Middle frontal gyrus (tissue), 1 donor: Measurements from ENCODE around the gene GFOD1.
"Not testable (repeated sequence)": the region's sequence is repeated elsewhere in the genome, so short reads cannot be mapped to it uniquely, and the experiment has no call there.

ENCODE experiments used
- DNase-seq: peaks from one replicate; pipeline ENCODE4 v3.0.0-alpha.2; 2015; ENCODE audit warnings: low spot score; ENCODE audit errors: extremely low spot score

The GFOD1 gene

DNA sequence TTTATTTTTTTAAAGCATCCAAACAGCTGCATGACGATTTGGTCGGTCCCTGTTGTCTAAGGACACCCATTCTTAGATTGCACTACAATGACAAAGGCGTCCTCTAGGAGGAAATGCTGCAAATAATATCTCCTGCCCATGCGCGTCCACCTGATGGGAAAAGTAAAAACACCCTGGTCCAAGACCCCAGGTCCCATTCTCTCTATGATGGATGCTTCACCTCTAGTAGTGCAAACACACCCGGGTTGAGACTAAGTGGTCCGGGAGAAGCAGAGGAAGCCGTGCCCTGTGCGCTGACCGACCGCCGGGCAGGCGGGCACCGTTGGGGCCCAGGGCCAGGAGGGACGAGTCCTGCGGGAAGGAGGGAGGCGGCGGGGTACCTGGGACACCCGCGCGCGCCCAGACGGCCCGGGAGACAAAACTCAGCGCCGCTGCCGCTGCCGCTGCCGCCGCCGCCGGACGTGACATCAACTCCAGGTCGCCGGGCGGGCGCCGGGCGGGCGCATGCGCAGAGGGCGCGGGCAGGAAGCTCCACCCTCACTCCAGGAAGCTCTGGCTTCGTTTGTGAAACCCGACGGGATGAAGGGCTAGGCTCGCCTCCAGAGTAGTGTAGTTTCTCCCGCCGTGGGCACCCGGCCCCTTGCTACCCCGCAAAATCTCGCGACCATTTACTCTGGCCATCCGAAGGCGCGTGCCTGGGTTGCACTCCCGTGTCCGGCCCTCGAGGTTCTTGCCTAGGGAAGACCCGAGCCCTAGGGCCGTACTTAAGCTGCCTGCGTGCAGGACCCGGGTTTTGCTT is 159.1 kb downstream of the GFOD1 start, which contains the start of gene TBC1D7:
Gene TBC1D7 (minus strand): TSS at position 462 of the 799 bp plus-strand sequence. CDS start 1,639 bp downstream, outside the sequence.
- DNase-seq = peak; percentile 70

DNA sequence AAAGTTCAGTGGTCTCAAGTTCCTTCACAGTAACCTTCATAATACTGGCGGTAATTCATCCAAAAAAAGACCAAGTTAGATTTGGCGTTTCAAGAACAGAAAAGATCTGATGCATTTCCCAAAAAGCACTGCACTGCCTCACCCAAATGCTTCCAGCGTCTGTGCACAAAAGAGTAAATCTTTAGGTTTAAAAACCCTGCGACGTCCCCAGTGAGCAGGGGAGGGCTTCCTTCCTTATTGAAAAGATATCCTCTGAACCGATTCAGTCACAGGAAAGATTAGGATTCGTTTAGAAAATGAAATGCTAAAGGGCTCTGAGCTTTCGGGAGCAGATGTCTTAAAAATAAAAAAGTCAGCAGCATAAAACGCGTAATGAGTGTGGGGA is 159.7 kb downstream of the GFOD1 start:
- no peak for DNase-seq

DNA sequence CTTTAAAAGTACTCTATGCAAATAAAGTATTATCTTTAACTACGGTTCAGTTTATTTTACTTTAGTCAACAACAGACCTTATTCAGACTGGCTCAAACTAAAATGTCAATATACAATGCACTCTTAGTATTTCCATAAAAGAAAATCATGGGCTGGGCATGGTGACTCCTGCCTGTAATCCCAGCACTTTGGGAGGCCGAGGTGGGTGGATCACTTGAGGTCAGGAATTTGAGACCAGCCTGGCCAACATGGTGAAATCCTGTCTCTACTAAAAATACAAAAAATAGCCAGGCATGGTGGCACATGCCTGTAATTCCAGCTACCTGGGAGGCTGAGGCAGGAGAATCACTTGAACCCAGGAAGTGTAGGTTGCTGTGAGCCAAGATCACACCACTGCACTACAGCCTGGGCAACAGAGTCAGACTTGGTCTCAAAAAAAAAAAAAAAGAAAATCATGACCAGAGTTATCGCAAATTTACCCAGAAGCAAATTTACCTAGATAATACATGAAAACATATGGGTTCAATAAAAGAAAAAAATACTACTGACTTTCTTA is 161.3 kb downstream of the GFOD1 start:
- DNase-seq = not testable (repeated sequence)

DNA sequence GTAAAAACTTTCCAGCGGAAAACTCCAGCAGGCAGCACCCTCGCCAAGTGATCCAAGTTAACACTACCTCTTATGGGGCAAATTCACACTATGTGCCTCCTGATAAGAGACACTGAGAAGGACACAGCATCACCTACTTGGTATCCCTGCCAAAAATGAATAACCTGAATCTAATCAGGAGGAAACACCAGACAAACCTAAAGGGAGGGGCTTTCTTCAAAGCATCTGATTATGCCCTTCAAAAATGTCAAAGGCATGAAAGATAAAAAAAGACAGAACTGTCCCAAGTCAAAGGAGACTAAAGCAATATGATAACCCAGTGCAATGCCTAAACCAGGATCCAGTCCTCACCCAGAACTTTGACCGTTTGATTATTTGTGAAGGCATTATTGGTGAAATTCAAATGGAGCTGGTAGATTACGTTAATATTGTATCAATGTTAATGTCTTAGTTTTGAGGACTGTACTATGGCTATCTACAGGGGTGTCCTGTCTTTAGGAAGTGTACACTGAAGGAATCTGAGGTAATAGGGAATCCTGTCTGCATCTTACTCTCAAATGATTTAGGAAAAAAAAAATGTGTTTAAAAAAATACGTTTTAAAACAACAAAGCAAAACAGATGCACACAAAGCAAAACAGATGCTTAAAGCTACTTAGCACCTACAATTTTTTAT is 167.4 kb downstream of the GFOD1 start:
- DNase-seq = no peak

DNA sequence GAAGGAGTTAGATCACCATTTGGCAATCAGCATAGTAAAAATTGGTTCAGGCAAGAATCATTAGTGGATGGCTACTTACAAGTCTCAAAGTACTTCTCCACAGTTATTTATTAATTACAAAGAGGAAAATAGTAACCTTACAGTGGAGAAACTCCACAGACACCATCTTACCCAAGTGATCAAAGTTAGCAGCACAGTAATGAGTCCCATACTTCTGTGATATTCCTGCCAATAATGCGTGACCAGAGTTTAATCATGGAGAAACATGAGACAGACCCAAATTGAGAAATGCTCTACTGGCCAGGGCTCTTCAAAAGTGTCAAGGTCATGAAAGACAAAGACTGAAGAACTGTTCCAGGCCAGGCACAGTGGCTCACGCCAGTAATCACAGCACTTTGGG is 168.6 kb downstream of the GFOD1 start:
- DNase-seq = no peak

DNA sequence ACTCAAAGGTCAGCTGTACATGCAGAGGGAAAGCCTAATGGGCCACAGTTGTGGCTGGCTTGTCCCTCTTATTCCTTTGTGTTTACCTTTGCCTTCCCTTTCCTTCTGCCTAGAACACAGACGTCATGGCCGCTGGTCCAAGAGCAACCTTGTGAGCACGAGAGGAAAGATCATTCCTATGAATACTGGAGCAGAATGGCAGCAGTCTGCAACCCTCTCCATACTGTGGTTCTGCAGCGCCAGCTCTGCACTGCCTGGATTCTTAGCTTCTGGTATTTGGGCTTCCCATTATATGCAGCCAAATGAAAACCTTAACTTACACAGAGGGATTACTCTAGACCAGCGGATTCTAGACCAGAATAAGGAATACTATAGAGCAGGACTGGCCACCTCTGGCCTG is 171.5 kb downstream of the GFOD1 start:
- DNase-seq = no peak

DNA sequence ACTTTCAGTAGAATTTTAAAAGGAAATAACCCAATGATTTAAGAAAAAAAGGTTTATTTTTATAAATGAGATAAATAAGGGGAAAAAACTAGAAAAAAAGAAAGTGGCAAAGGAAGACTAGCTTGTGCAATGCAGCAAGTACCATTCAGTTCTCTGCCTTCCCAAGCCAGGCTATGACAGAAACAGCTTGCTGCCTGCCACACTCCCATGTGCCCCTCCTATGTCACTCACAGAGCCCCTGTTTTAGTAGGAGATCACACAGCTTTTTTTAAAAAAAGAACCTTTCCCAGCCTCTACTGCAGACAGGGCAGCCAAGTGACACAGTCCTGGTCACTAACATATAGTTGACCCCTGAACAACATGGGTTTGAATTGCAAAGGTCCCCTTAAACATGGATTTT is 172.6 kb downstream of the GFOD1 start:
- DNase-seq = no peak

DNA sequence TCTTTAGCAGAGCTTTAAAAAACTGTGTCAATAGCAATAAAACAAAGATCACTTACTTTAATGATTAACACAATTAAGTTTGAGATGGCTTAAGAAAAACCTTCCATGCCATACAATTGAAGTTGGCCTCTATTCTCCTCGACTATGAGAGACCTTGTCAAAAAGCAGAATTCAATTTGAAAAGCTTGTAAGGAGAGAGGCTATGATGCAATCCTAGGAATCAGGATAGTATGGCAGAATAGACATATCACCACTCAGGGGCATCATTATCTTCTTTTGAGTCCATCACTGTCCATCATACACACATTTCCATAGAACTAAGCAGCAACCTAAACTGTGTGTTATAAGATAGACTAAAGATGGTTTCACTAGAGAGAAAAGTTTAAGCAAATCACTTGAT is 176.2 kb downstream of the GFOD1 start:
- DNase-seq = no peak

DNA sequence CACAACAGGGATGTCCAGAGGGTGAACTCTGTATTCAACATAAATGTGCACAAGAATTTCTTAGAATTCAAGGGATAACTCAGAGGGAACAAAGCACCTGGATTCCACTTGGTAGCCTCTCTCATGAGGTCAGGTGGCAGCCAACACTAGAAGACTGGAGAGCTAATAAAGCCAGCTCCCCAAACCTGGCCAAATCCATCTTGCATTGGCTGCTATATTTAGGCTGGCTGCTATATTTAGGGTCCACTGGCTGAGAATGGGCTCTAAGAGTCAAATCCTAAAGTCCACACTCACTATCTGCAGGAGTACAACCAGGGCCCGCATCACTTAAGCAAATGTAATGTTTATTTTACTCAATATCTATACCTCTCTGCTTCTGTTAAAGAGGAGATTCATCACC is 179.1 kb downstream of the GFOD1 start:
- DNase-seq = no peak
